Neuronal stem cell (in vitro differentiated cells): ENCODE measurements around the gene PCBP4.

ENCODE experiments used
- DNase-seq: peaks from one replicate; pipeline ENCODE4 v3.0.0-alpha.2; 2013; ENCODE audit warnings: low spot score
- H2AFZ ChIP-seq: one replicate; pipeline ENCODE4 v1.6.1; 2013; ENCODE audit warnings: mild to moderate bottlenecking, low read length, inconsistent platforms
- H2AK5ac ChIP-seq: 2 replicates; pipeline ENCODE4 v1.6.1; 2013; ENCODE audit warnings: low read depth, mild to moderate bottlenecking, inconsistent platforms, low read length, moderate library complexity, mixed read lengths
- H2BK120ac ChIP-seq: 2 replicates; pipeline ENCODE4 v1.6.1; 2013; ENCODE audit warnings: low read depth, mild to moderate bottlenecking, inconsistent platforms, low read length, moderate library complexity, mixed read lengths
- H2BK12ac ChIP-seq: one replicate; pipeline ENCODE4 v1.6.1; 2013; ENCODE audit warnings: low read length, inconsistent platforms
- H2BK15ac ChIP-seq: 2 replicates; pipeline ENCODE4 v1.6.1; 2013; ENCODE audit warnings: mild to moderate bottlenecking, low read length, inconsistent platforms, mixed read lengths
- H2BK5ac ChIP-seq: one replicate; pipeline ENCODE4 v1.6.1; 2013; ENCODE audit warnings: inconsistent platforms, mild to moderate bottlenecking, low read length, moderate library complexity
- H3K14ac ChIP-seq: one replicate; pipeline ENCODE4 v1.6.1; 2013; ENCODE audit warnings: low read length, inconsistent platforms
- H3K18ac ChIP-seq: 2 replicates; pipeline ENCODE4 v1.6.1; 2013; ENCODE audit warnings: low read length, inconsistent platforms
- H3K23ac ChIP-seq: 2 replicates; pipeline ENCODE4 v1.6.1; 2013; ENCODE audit warnings: low read depth, mild to moderate bottlenecking, mixed read lengths, low read length, inconsistent platforms; ENCODE audit not compliant: poor library complexity
- H3K27ac ChIP-seq: replicated peaks from 3 replicates; pipeline ENCODE4 v1.5.1; 2013; ENCODE audit warnings: low read length, inconsistent platforms
- H3K27me3 ChIP-seq, 3 experiments: 2 replicates each; pipeline ENCODE4 v1.6.1; 2013; ENCODE audit warnings: low read length in 3 of 3, mild to moderate bottlenecking in 2 of 3, inconsistent platforms in 1 of 3, low read depth in 1 of 3, mixed read lengths in 1 of 3, moderate library complexity in 1 of 3; ENCODE audit not compliant: control insufficient read depth in 3 of 3, insufficient read depth in 3 of 3
- H3K36me3 ChIP-seq, 2 donors: replicated peaks in 1 of 2; 2 replicates each; pipeline ENCODE4 v1.6.1; 2013; ENCODE audit warnings: low read length in 2 of 2; ENCODE audit not compliant: control insufficient read depth in 2 of 2, insufficient read depth in 2 of 2
- H3K4ac ChIP-seq: 2 replicates; pipeline ENCODE4 v1.6.1; 2013; ENCODE audit warnings: inconsistent platforms, mild to moderate bottlenecking, low read length, moderate library complexity
- H3K4me1 ChIP-seq, 2 donors: 1 replicate in 1 of 2; 2 replicates in 1 of 2; pipeline ENCODE4 v1.6.1; 2013; ENCODE audit warnings: low read length in 2 of 2, low read depth in 1 of 2; ENCODE audit not compliant: control insufficient read depth in 2 of 2, insufficient read depth in 1 of 2
- H3K4me2 ChIP-seq: one replicate; pipeline ENCODE4 v1.6.1; 2013; ENCODE audit warnings: mild to moderate bottlenecking, low read length, inconsistent platforms; ENCODE audit not compliant: insufficient read depth, poor library complexity, severe bottlenecking
- H3K4me3 ChIP-seq, 2 donors: 2 replicates each; pipeline ENCODE4 v1.5.1; 2013; ENCODE audit warnings: low read length in 2 of 2, mild to moderate bottlenecking in 2 of 2, inconsistent platforms in 1 of 2, moderate library complexity in 1 of 2
- H3K79me1 ChIP-seq: one replicate; pipeline ENCODE4 v1.6.1; 2013; ENCODE audit warnings: low read depth, mild to moderate bottlenecking, inconsistent platforms, low read length, moderate library complexity
- H3K9ac ChIP-seq: one replicate; pipeline ENCODE4 v1.6.1; 2013; ENCODE audit warnings: mild to moderate bottlenecking, low read depth, low read length, inconsistent platforms; ENCODE audit not compliant: poor library complexity
- H3K9me3 ChIP-seq, 2 donors: replicated peaks in 1 of 2; 2 replicates each; pipeline versions ENCODE3 to v1.6.1; 2013; ENCODE audit warnings: low read length in 2 of 2, mild to moderate bottlenecking in 2 of 2, inconsistent platforms in 1 of 2, low read depth in 1 of 2, mixed read lengths in 1 of 2, moderate library complexity in 1 of 2; ENCODE audit not compliant: control insufficient read depth in 2 of 2, insufficient read depth in 1 of 2
- H4K8ac ChIP-seq: one replicate; pipeline ENCODE4 v1.6.1; 2013; ENCODE audit warnings: low read depth, mild to moderate bottlenecking, inconsistent platforms, low read length, moderate library complexity
- H4K91ac ChIP-seq: one replicate; pipeline ENCODE4 v1.6.1; 2013; ENCODE audit warnings: low read length, low read depth, mild to moderate bottlenecking, inconsistent platforms; ENCODE audit not compliant: poor library complexity
- WGBS, 2 donors: extraction: QIAGEN DNeasy Blood & Tissue Kit; methylation state at CpG; one replicate each; pipeline ENCODE4 v1.1.7; 2013; ENCODE audit warnings: missing lambda C conversion rate in 2 of 2, mixed read lengths in 1 of 2; ENCODE audit not compliant: insufficient read length in 2 of 2, insufficient replicate concordance in 1 of 2; ENCODE audit errors: extremely low coverage in 2 of 2; 5-methylcytosine and 5-hydroxymethylcytosine counted together

The PCBP4 gene

DNA sequence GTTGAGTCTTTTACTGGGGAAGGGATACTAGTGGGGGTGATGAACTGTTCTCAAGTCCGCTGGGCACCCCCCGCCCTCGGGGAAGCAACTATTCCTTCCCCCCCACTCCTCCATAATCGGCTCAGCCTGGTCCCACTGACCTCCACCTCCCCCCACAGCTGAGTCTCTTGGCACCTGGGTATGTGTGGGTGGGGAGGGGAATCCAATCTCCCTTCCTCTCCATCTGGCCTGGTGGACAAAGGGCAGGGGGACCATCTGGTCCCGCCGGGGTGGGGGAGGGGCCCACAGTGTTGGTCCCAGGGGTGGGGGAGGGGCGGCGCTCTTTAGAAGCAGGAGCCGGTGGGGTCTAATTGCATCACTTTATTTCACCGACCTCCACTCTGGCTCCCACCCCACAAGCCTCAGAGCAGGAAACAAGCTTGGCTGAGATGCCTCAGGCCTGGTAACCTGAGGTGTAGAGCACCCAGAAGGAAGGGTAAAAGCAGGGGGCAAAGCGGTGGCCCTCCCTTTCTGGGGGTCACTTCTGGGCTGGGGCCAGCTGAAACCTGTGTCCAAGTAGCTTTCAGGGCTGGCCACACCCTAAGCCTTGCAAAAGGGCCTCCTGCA is 1.0 kb upstream of the PCBP4 start:
- Histone ChIP-seq H3K79me1 (peaks cover 6% of the 10 kb centered on the region), H3K27me3 (no peaks in the 10 kb centered on the region), H2BK120ac (peak overlapping the region; percentile 69), H2AK5ac (peak overlapping the region; percentile 88), H2AFZ (peak overlapping the region; percentile 85), H3K4me3 (peak overlapping the region; percentile 60 to 92), H3K9ac (peak overlapping the region; percentile 97), H3K36me3 (no peaks in the 10 kb centered on the region), H3K23ac (peak overlapping the region; percentile 26), H4K8ac (peak overlapping the region; percentile 70), H3K4me1 (peaks cover 43 to 47% of the 10 kb centered on the region in 2 donors), H3K27ac (peak overlapping the region; percentile 98), H4K91ac (peak overlapping the region; percentile 90), H3K18ac (peak overlapping the region; percentile 100), H2BK15ac (peak overlapping the region; percentile 93), H3K4ac (peak overlapping the region; percentile 97), H3K14ac (peak overlapping the region; percentile 40), H3K9me3 (no peaks in the 10 kb centered on the region), H2BK5ac (peak overlapping the region; percentile 97), H2BK12ac (peak overlapping the region; percentile 93), H3K4me2 (peak overlapping the region; percentile 93)
- peak; percentile 79 for DNase-seq
- no CpG with 5 or more reads among the region's 11 CpGs for WGBS, 2 donors

DNA sequence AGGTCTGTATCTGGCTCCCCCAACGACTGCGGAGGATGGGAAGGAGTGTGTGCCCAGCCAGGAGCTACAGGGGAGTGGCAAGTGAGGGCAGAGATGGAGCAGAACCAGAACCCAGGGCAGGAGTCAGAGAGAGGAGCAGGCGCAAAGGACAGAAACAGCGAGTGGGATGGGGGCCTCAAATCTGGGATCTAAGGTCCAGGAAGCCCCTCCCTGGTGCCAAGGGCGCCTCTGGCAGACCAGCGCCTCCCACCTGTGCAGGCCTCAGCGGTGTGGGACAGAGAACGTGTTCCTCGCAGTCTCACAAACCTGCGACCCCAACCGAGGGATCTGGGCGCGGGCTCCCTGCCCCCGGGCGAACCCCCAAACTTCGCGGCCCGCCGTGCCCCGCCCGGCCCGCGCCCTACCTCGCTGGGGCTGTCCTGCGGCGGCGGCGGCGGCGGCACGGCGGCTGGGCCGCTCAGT is 301 bp downstream of the PCBP4 start:
- Histone ChIP-seq H2BK5ac (peak overlapping the region; percentile 82), H2AK5ac (peak overlapping the region; percentile 96), H3K27ac (peak overlapping the region; percentile 67), H2BK120ac (peak overlapping the region; percentile 81), H3K4me3 (peak overlapping the region; percentile 60 to 83), H2BK15ac (peak overlapping the region; percentile 13), H3K36me3 (peaks cover 0 to 3% of the 10 kb centered on the region in 2 donors), H2BK12ac (peak overlapping the region; percentile 27), H3K9me3 (peaks cover 0 to 2% of the 10 kb centered on the region in 2 donors), H3K4me1 (peaks cover 43 to 56% of the 10 kb centered on the region in 2 donors), H4K8ac (no peak overlapping the region), H3K4ac (peak overlapping the region; percentile 43), H3K4me2 (peak overlapping the region; percentile 92), H3K27me3 (no peaks in the 10 kb centered on the region), H3K18ac (peak overlapping the region; percentile 20), H3K14ac (peak overlapping the region; percentile 77), H3K79me1 (peaks cover 6% of the 10 kb centered on the region), H3K23ac (no peak overlapping the region), H4K91ac (no peak overlapping the region), H3K9ac (peak overlapping the region; percentile 90), H2AFZ (peak overlapping the region; percentile 82)
- no peak for DNase-seq
- whole genome bisulfite sequencing, 2 donors, result no CpG with 5 or more reads among the region's 33 CpGs

DNA sequence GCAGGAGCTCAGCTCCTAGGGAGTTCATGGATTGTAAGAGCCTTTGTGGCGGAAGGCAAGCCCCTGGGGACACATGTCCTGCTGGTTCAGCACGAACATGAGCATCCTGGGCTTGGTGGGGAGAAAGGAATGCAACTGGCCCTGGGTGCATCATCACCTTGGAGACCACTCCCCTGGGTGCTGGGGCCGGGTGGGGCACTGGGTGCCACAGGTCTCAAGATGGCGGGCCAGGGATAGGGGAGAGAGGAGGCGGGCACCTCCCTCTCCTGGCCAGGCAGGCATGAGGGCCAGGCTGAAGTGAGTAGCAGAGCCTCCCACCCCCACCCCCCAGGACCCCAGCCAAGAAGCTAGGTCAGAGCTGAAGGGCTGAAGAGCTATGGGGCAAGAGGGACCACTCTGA is 768 bp downstream of the PCBP4 start:
- Histone ChIP-seq H3K27me3 (no peaks in the 10 kb centered on the region), H2BK15ac (peak overlapping the region; percentile 13), H2AFZ (no peak overlapping the region), H2BK5ac (peak overlapping the region; percentile 82), H3K4me3 (peak overlapping the region; percentile 60 to 83), H3K4me1 (peaks cover 43 to 56% of the 10 kb centered on the region in 2 donors), H3K23ac (peak overlapping the region; percentile 32), H3K18ac (peak overlapping the region; percentile 86), H4K8ac (no peak overlapping the region), H3K79me1 (peaks cover 8% of the 10 kb centered on the region), H3K9ac (peak overlapping the region; percentile 90), H2BK120ac (peak overlapping the region; percentile 81), H3K4ac (no peak overlapping the region), H2AK5ac (peak overlapping the region; percentile 96), H4K91ac (no peak overlapping the region), H2BK12ac (peak overlapping the region; percentile 98), H3K14ac (no peak overlapping the region), H3K9me3 (peaks cover 0 to 2% of the 10 kb centered on the region in 2 donors), H3K4me2 (peak overlapping the region; percentile 92), H3K27ac (no peak overlapping the region), H3K36me3 (peaks cover 0 to 3% of the 10 kb centered on the region in 2 donors)
- WGBS, 2 donors, result no CpG with 5 or more reads among the region's 5 CpGs
- no peak for DNase-seq

DNA sequence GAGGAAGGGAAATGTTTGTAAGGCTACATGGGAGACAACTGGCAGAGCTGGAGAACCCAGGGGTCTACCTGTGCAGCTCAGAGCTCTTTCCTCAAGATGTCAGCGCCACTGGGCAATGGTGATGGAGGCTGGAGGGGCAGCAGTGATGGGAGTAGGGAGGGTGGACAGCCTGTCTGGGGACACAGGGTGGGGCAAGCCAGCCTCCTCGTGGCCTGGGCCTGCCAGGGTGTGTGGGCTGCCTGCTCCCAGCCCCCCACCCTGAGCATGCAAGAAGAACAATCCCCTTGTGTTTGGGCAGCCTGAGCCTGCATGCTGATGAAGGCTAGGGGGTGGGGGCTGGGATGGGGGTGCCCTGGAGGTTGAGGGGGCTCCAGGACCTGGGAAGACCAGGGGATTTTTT is 1.2 kb downstream of the PCBP4 start:
- no CpG with 5 or more reads among the region's 2 CpGs for WGBS, 2 donors
- peaks cover 43 to 56% of the 10 kb centered on the region in 2 donors for H3K4me1 ChIP-seq

More for the DNA sequence above, 1.2 kb downstream of the PCBP4 start:
- DNase-seq, result no peak
- H3K18ac ChIP-seq, result peak overlapping the region; percentile 86
- no peaks in the 10 kb centered on the region for H3K27me3 ChIP-seq
- peak overlapping the region; percentile 92 for H3K4me2 ChIP-seq
- H3K79me1 ChIP-seq, result peaks cover 8% of the 10 kb centered on the region
- H4K8ac ChIP-seq, result no peak overlapping the region
- no peak overlapping the region for H3K23ac ChIP-seq
- no peak overlapping the region for H3K27ac ChIP-seq
- H3K9me3 ChIP-seq, result peaks cover 0 to 2% of the 10 kb centered on the region in 2 donors
- H2BK15ac ChIP-seq, result peak overlapping the region; percentile 99
- peak overlapping the region; percentile 63 for H3K9ac ChIP-seq
- peak overlapping the region; percentile 96 for H2AK5ac ChIP-seq
- peak overlapping the region; percentile 82 for H2BK5ac ChIP-seq
- H3K4ac ChIP-seq, result no peak overlapping the region
- H2BK120ac ChIP-seq, result no peak overlapping the region
- no peak overlapping the region for H4K91ac ChIP-seq
- peak overlapping the region; percentile 5 for H3K14ac ChIP-seq
- H2BK12ac ChIP-seq, result peak overlapping the region; percentile 95
- peak overlapping the region in 1 of 2 donors; percentile 60 for H3K4me3 ChIP-seq
- peaks cover 3 to 5% of the 10 kb centered on the region in 2 donors for H3K36me3 ChIP-seq
- no peak overlapping the region for H2AFZ ChIP-seq
